Mucosa of descending colon (tissue), 3 donors: ENCODE results near the gene TP63. TPM values are rescaled to one million over a fixed set of nuclear protein-coding genes. Genes with fewer than 3 reads are reported as not detected.

Source experiments
- ATAC-seq: fragments of 200-7000 bp; cut with Tn5 transposase; one replicate; pipeline ENCODE4 v1.9.1; 2020; ENCODE audit warnings: mild to moderate bottlenecking, moderate library complexity
- DNase-seq, 3 donors: peaks; one replicate each; pipeline ENCODE4 v3.0.0-alpha.2; 2020
- H3K36me3 ChIP-seq: fragments of 200-600 bp; one replicate; pipeline ENCODE4 v1.8.0; 2021; ENCODE audit warnings: low read depth, mild to moderate bottlenecking
- H3K4me1 ChIP-seq: fragments of 200-600 bp; one replicate; pipeline ENCODE4 v1.8.0; 2021; ENCODE audit warnings: low read depth, mild to moderate bottlenecking
- H3K4me3 ChIP-seq: fragments of 200-600 bp; one replicate; pipeline ENCODE4 v1.8.0; 2021; ENCODE audit warnings: mild to moderate bottlenecking
- H3K9me3 ChIP-seq: fragments of 200-600 bp; one replicate; pipeline ENCODE4 v1.8.0; 2021; ENCODE audit warnings: mild to moderate bottlenecking
- intact Hi-C, 2 donors: fragments of 100-400 bp; cut with DNase I in 1 of 2; cut with micrococcal nuclease in 1 of 2; formaldehyde crosslinking; loops; one replicate each; pipeline versions ENCODE4 v1.11.0 to v1.11.1; 2022; cut with DNase I, micrococcal nuclease
- total RNA-seq, 3 donors: library from RNA; stranded (reverse); fragmentation: NEBNext Ultra II Directional in 2 of 3; extraction: Animal tissue kit (Norgen Biotek cat#: 25700) in 2 of 3; gene quantifications; one replicate each; pipeline versions ENCODE4 v1.2.1 to v1.2.4, GENCODE V29; 2021 to 2023
- TF ChIP-seq, protein P1 (sequence below): fragments of 200-600 bp; IDR thresholded peaks from one replicate; pipeline ENCODE4 v1.8.0; 2022; ENCODE audit warnings: antibody characterized with exemption, mild to moderate bottlenecking
- donor health status: DM: no; HTN: no; CAD: no; lungs with moderate emphysema.
- donor health status: DM: no; HTN: no; CAD: no.
- donor health status: DM: no; HTN: yes; CAD: no.

The TP63 gene
- total RNA-seq, 3 donors from 2014 or later = 0.31 to 0.57 TPM; not detected in 1

DNA sequence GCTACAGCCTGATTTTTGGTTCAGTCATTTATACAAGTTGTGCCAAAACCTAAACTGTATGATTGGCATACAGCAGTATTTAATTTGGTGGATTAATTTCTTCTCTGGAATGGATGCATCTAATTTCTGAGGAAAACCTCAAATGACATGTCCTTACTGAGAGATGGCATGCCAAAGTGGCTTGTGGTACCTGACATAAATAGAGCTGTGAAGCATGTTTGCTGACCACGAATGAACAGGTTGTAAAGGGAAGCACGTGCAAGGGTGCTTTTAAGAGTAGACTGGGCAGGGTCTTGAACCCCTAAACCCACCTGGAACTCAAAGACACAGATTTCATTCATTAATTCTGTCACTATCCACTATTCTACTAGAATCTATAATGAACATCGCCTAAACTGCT is 77.2 kb downstream of the TP63 start:
- no peaks in the 10 kb centered on the region for H3K9me3 ChIP-seq
- no peaks in the 10 kb centered on the region for H3K36me3 ChIP-seq
- TF ChIP-seq, protein P1, sequence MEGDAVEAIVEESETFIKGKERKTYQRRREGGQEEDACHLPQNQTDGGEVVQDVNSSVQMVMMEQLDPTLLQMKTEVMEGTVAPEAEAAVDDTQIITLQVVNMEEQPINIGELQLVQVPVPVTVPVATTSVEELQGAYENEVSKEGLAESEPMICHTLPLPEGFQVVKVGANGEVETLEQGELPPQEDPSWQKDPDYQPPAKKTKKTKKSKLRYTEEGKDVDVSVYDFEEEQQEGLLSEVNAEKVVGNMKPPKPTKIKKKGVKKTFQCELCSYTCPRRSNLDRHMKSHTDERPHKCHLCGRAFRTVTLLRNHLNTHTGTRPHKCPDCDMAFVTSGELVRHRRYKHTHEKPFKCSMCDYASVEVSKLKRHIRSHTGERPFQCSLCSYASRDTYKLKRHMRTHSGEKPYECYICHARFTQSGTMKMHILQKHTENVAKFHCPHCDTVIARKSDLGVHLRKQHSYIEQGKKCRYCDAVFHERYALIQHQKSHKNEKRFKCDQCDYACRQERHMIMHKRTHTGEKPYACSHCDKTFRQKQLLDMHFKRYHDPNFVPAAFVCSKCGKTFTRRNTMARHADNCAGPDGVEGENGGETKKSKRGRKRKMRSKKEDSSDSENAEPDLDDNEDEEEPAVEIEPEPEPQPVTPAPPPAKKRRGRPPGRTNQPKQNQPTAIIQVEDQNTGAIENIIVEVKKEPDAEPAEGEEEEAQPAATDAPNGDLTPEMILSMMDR = no peak
- DNase-seq = no peak
- intact Hi-C loops = no loop called here
- no peaks in the 10 kb centered on the region for H3K4me1 ChIP-seq
- no peak for ATAC-seq
- H3K4me3 ChIP-seq = no peak overlapping the region

DNA sequence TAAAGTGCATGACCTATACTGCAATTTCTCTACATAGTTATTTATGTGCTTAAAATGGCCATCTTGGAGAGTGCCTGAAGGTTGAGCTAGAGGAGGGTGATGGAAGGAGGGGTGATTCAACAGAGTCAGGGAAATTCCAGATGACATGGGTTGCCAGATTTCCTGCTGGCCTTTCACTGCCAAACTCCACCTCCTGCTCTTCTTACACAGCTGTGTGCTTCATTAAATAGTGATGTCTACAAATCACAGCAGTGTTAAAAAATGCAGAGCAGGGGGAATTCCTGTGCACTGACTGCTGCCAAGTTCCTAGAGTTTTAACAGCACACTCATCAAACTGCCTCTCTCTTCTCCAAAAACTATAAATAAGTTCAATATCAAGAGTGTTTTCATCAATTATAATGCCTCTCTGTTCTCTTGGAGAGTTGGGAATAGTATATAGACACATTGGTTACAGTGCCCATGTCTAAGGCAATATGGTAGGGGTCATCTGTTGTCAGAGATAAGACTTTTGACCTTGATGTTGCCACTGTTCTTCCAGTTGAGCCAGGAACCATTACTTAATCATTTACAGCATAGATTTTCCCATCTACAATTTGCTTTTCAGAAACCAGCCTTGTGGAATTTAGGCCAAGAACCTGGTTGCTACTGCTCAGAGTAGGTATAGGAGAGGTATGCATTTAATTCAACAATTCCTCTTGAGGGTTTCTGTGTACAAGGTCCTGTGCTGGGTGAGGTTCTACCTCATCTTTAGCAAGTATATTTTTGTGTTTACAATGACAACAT is 79.6 kb downstream of the TP63 start:
- Histone ChIP-seq H3K9me3 (no peaks in the 10 kb centered on the region), H3K36me3 (no peaks in the 10 kb centered on the region), H3K4me3 (no peak overlapping the region), H3K4me1 (no peaks in the 10 kb centered on the region)
- ATAC-seq (peak; percentile 67), DNase-seq (peak in 1 of 3 donors; percentile 25)
- intact Hi-C loops = no loop called here
- TF ChIP-seq, protein P1 = no peak

DNA sequence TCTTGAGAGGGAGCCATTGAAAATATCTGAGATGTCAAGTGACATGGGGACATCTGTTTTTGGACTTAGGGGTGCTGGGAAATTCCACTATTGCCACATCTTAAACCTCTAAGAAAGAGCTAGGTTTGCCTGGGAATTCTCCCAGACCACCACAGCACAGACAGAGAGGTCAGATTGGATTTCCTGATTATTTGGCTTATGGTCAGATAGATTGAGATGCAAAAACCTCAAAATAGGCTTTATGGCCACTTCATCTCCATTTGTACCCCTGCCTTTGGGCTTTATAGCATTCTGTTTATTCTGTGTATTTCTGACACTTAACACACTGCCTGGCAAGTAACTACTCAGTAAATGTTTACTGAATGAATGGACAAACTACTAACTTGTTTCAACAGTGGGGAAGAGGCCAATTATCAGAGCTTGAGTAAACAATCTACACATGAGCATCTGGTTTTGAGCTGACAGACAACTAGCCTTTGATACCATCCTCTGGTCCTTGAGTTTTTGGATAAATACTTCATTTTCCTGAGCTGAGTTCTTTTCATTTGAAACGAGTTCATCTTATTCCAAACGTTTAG is 81.8 kb downstream of the TP63 start:
- H3K36me3 ChIP-seq = no peaks in the 10 kb centered on the region
- ATAC-seq (peak; percentile 35), DNase-seq (no peak)
- TF ChIP-seq, protein P1 = no peak
- intact Hi-C loops = no loop called here
- H3K9me3 ChIP-seq = no peaks in the 10 kb centered on the region
- no peaks in the 10 kb centered on the region for H3K4me1 ChIP-seq
- H3K4me3 ChIP-seq = no peak overlapping the region

GRCh38 chr3:189714991-189715961 is 84.1 kb downstream of the TP63 start:
- DNase-seq (no peak), ATAC-seq (no peak)
- Histone ChIP-seq H3K36me3 (no peaks in the 10 kb centered on the region), H3K4me3 (no peak overlapping the region), H3K9me3 (no peaks in the 10 kb centered on the region), H3K4me1 (no peaks in the 10 kb centered on the region)
- TF ChIP-seq, protein P1 = no peak
- intact Hi-C loops = no loop called here

- ATAC-seq (no peak), DNase-seq (no peak)
- TF ChIP-seq, protein P1 = no peak
- H3K4me3 ChIP-seq = no peak overlapping the region
- no peaks in the 10 kb centered on the region for H3K36me3 ChIP-seq
- no peaks in the 10 kb centered on the region for H3K4me1 ChIP-seq
- H3K9me3 ChIP-seq = no peaks in the 10 kb centered on the region
- intact Hi-C loops = no loop called here
Measured at GRCh38 chr3:189718215-189718614, 87.0 kb downstream of the TP63 start.
